Glutamatergic neuron (in vitro differentiated cells): ENCODE data around the gene GALNS. TPM values are rescaled to one million over a fixed set of nuclear protein-coding genes. Genes with fewer than 3 reads are reported as not detected.

Experiments used
- DNase-seq: peaks from one replicate; pipeline ENCODE4 v3.0.0; 2022
- H3K27ac Mint-ChIP-seq: one replicate; pipeline ENCODE4 v1.8.0; 2020; ENCODE audit warnings: mild to moderate bottlenecking, mixed read lengths, inconsistent platforms; ENCODE audit not compliant: unreplicated experiment
- H3K27me3 Mint-ChIP-seq: one replicate; pipeline ENCODE4 v1.8.0; 2020; ENCODE audit warnings: mild to moderate bottlenecking, moderate library complexity, mixed read lengths, inconsistent platforms; ENCODE audit not compliant: unreplicated experiment
- H3K36me3 Mint-ChIP-seq: one replicate; pipeline ENCODE4 v1.8.0; 2020; ENCODE audit warnings: mild to moderate bottlenecking, mixed read lengths, inconsistent platforms; ENCODE audit not compliant: unreplicated experiment
- H3K4me1 Mint-ChIP-seq: one replicate; pipeline ENCODE4 v1.8.0; 2020; ENCODE audit warnings: mild to moderate bottlenecking, low read depth, mixed read lengths, inconsistent platforms; ENCODE audit not compliant: unreplicated experiment
- H3K4me3 Mint-ChIP-seq: one replicate; pipeline ENCODE4 v1.8.0; 2020; ENCODE audit warnings: mild to moderate bottlenecking, mixed read lengths, inconsistent platforms; ENCODE audit not compliant: unreplicated experiment
- H3K9me3 Mint-ChIP-seq: one replicate; pipeline ENCODE4 v1.8.0; 2020; ENCODE audit warnings: mild to moderate bottlenecking, moderate library complexity, mixed read lengths, inconsistent platforms; ENCODE audit not compliant: unreplicated experiment
- total RNA-seq: library from RNA; stranded (reverse); fragmentation: NEBNext Ultra II Directional; extraction: Animal tissue kit (Norgen Biotek cat#: 25700); gene quantifications from one replicate; pipeline ENCODE4 v1.2.1, GENCODE V29; 2021; ENCODE audit not compliant: unreplicated experiment
- TF ChIP-seq, protein P1 (sequence below): fragments of 200-600 bp; sonication (generic); IDR thresholded peaks from one replicate; pipeline ENCODE4 v1.5.0; 2021; ENCODE audit not compliant: partially characterized antibody, unreplicated experiment

Gene GALNS
- total RNA-seq, 1 donor from 2014 or later: 31.7 TPM

DNA sequence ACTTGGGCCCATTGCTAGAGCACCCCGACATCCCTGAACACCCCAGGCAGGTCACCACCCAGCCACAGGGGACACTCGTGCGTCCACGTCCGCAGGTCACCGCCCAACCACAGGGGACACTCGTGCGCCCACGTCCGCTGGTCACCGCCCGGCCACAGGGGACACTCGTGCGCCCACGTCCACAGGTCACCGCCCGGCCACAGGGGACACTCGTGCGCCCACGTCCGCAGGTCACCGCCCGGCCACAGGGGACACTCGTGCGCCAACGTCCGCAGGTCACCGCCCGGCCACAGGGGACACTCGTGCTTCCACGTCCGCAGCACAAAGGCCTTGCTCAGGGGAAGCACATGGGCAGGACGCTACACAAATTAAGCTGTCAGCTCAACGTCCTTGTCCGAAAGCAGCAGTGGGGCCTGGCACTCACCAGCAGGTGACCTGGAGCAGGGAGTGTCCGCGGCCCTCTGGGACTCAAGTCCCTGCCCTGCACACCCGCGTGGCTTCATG, 17.7 kb downstream of the GALNS start:
- H3K4me3 Mint-ChIP-seq: no peak overlapping the region
- DNase-seq: no peak
- TF ChIP-seq, protein P1, sequence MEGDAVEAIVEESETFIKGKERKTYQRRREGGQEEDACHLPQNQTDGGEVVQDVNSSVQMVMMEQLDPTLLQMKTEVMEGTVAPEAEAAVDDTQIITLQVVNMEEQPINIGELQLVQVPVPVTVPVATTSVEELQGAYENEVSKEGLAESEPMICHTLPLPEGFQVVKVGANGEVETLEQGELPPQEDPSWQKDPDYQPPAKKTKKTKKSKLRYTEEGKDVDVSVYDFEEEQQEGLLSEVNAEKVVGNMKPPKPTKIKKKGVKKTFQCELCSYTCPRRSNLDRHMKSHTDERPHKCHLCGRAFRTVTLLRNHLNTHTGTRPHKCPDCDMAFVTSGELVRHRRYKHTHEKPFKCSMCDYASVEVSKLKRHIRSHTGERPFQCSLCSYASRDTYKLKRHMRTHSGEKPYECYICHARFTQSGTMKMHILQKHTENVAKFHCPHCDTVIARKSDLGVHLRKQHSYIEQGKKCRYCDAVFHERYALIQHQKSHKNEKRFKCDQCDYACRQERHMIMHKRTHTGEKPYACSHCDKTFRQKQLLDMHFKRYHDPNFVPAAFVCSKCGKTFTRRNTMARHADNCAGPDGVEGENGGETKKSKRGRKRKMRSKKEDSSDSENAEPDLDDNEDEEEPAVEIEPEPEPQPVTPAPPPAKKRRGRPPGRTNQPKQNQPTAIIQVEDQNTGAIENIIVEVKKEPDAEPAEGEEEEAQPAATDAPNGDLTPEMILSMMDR: no peak
- no peaks in the 10 kb centered on the region for H3K4me1 Mint-ChIP-seq
- no peaks in the 10 kb centered on the region for H3K36me3 Mint-ChIP-seq
- no peak overlapping the region for H3K27ac Mint-ChIP-seq
- H3K27me3 Mint-ChIP-seq: peaks cover 5% of the 10 kb centered on the region
- H3K9me3 Mint-ChIP-seq: peaks cover 4% of the 10 kb centered on the region

DNA sequence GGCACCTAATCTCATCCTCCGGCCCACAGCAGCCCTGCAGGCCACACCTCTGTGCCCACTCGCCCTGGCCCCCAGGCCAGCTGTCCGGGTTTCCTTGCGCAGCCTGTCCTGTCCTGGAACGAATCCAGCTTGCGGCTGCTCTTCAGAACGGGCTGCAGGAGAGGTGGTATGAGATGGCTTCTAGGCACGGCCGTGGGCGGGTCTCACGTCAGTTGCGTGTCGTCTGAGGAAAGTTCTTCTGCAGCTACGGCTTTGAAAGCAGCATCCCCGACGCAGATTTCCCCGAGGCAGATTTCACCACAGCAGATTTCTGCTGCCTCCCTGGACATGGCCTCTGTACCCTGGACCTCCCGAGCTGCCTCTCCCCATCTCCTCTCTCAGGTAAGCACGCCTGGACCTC, 18.2 kb downstream of the GALNS start:
- Mint-ChIP-seq H3K27me3 (peaks cover 5% of the 10 kb centered on the region), H3K4me1 (no peaks in the 10 kb centered on the region), H3K4me3 (no peak overlapping the region), H3K36me3 (no peaks in the 10 kb centered on the region), H3K27ac (no peak overlapping the region), H3K9me3 (peaks cover 4% of the 10 kb centered on the region)
- TF ChIP-seq, protein P1: no peak
- DNase-seq: no peak

DNA sequence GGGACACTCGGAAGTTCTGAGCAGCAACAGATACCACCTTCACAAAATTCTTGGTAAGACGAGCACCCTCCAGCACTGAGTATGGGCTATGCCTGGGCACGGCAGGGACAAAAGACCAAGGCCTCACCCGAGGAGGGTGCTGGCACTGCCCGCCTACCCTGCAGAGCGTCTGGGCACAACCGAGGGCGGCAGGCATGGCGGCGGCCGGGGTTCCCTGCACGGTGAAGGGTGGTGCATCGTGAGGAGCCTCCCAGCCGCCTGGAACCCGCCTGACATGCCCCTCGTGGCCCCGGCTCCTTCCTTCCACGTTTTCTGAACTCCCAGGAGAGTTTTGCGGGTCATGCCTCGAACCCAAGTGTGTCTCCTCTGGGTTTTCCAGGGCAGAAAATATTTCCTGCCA, 18.9 kb downstream of the GALNS start:
- Mint-ChIP-seq H3K27me3 (peaks cover 4% of the 10 kb centered on the region), H3K9me3 (peaks cover 1% of the 10 kb centered on the region), H3K27ac (no peak overlapping the region), H3K4me3 (no peak overlapping the region), H3K36me3 (no peaks in the 10 kb centered on the region), H3K4me1 (no peaks in the 10 kb centered on the region)
- no peak for DNase-seq
- TF ChIP-seq, protein P1: no peak

DNA sequence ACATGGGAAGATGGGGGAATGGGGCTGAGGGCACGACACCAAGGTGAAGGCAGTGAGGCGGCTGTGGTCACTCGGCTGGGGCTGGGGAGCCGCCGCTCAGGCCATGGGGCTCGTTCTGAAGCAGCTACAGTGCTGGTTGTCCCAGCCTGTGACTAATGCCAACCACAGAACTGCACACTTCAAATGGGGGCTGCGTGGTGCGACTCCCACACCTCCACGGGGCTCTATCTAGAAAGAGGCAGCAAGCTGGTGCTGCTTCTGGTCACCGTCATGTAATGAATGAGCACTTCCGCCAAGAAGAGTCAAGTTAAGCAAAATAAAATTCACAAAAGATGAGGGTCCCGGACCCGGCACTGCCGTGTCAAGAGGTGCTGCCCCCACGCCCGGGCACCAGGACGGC, 20.0 kb downstream of the GALNS start:
- H3K27me3 Mint-ChIP-seq: peaks cover 2% of the 10 kb centered on the region
- no peak for DNase-seq
- TF ChIP-seq, protein P1: no peak
- H3K4me1 Mint-ChIP-seq: no peaks in the 10 kb centered on the region
- no peak overlapping the region for H3K27ac Mint-ChIP-seq
- H3K4me3 Mint-ChIP-seq: no peak overlapping the region
- H3K9me3 Mint-ChIP-seq: peaks cover 1% of the 10 kb centered on the region
- H3K36me3 Mint-ChIP-seq: no peaks in the 10 kb centered on the region

DNA sequence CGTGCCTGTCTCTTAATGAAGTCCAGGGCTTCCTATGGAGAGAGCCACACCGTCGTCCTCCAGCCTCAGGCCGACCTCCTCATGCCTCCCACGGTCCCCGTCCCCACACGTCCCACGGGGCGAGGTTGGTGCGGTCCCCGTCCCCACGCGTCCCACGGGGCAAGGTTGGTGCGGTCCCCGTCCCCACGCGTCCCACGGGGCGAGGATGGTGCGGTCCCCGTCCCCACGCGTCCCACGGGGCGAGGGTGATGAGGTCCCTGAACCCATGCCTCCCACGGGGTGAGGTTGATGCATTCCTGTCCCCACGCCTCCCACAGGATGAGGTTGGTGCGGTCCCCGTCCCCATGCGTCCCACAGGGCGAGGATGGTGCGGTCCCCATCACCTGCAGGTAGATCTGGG, 20.9 kb downstream of the GALNS start:
- TF ChIP-seq, protein P1: no peak
- H3K27ac Mint-ChIP-seq: no peak overlapping the region
- peaks cover 2% of the 10 kb centered on the region for H3K27me3 Mint-ChIP-seq
- H3K4me1 Mint-ChIP-seq: no peaks in the 10 kb centered on the region
- H3K9me3 Mint-ChIP-seq: peaks cover 1% of the 10 kb centered on the region
- DNase-seq: no peak
- H3K4me3 Mint-ChIP-seq: no peak overlapping the region
- H3K36me3 Mint-ChIP-seq: no peaks in the 10 kb centered on the region
